GM12801 (cell line): ENCODE data around the gene PGLYRP1.

Source experiments
- CTCF ChIP-seq: IDR thresholded peaks from one replicate; pipeline ENCODE4 v1.5.1; 2011; ENCODE audit warnings: control low read depth; ENCODE audit not compliant: insufficient read length; ENCODE audit errors: extremely low read depth

Gene PGLYRP1

GRCh38 chr19:46022431-46023310 is at the start of gene PGLYRP1:
TSS of gene PGLYRP1 (minus strand) at chr19:46023053. CDS start at chr19:46023021, 32 bp downstream.
- TF ChIP-seq CTCF = no peak

- no peak for TF ChIP-seq CTCF
These were observed 47.0 kb upstream of the PGLYRP1 start for GRCh38 chr19:46069806-46070341.

- TF ChIP-seq CTCF = no peak
These were observed 45.7 kb upstream of the PGLYRP1 start for GRCh38 chr19:46068345-46069258.

- no peak for TF ChIP-seq CTCF
These were observed 44.8 kb upstream of the PGLYRP1 start for GRCh38 chr19:46067691-46068090.

- no peak for TF ChIP-seq CTCF
These were observed 43.6 kb upstream of the PGLYRP1 start for GRCh38 chr19:46066471-46066870.

GRCh38 chr19:46065486-46066071 is 42.7 kb upstream of the PGLYRP1 start:
- TF ChIP-seq CTCF = no peak

GRCh38 chr19:46063201-46063600 is 40.3 kb upstream of the PGLYRP1 start:
- no peak for TF ChIP-seq CTCF
